IPS DF 4.7 (cell line): ENCODE measurements around the gene PCDHAC2.

Experiments used
- DNase-seq: peaks from one replicate; pipeline ENCODE4 v3.0.0-alpha.2; 2013; ENCODE audit warnings: low spot score; ENCODE audit errors: extremely low read depth

The PCDHAC2 gene, protein sequence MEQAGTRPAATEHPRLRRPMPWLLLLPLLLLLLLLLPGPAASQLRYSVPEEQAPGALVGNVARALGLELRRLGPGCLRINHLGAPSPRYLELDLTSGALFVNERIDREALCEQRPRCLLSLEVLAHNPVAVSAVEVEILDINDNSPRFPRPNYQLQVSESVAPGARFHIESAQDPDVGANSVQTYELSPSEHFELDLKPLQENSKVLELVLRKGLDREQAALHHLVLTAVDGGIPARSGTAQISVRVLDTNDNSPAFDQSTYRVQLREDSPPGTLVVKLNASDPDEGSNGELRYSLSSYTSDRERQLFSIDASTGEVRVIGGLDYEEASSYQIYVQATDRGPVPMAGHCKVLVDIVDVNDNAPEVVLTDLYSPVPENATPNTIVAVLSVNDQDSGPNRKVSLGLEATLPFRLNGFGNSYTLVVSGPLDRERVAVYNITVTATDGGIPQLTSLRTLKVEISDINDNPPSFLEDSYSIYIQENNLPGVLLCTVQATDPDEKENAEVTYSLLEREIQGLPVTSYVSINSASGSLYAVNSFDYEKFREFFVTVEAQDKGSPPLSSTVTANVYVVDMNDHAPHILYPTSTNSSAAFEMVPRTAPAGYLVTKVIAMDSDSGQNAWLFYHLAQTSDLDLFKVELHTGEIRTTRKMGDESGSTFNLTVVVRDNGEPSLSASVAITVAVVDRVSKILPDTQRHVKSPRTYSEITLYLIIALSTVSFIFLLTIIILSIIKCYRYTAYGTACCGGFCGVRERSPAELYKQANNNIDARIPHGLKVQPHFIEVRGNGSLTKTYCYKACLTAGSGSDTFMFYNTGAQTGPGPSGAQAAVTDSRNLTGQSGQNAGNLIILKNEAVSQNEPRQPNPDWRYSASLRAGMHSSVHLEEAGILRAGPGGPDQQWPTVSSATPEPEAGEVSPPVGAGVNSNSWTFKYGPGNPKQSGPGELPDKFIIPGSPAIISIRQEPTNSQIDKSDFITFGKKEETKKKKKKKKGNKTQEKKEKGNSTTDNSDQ

DNA sequence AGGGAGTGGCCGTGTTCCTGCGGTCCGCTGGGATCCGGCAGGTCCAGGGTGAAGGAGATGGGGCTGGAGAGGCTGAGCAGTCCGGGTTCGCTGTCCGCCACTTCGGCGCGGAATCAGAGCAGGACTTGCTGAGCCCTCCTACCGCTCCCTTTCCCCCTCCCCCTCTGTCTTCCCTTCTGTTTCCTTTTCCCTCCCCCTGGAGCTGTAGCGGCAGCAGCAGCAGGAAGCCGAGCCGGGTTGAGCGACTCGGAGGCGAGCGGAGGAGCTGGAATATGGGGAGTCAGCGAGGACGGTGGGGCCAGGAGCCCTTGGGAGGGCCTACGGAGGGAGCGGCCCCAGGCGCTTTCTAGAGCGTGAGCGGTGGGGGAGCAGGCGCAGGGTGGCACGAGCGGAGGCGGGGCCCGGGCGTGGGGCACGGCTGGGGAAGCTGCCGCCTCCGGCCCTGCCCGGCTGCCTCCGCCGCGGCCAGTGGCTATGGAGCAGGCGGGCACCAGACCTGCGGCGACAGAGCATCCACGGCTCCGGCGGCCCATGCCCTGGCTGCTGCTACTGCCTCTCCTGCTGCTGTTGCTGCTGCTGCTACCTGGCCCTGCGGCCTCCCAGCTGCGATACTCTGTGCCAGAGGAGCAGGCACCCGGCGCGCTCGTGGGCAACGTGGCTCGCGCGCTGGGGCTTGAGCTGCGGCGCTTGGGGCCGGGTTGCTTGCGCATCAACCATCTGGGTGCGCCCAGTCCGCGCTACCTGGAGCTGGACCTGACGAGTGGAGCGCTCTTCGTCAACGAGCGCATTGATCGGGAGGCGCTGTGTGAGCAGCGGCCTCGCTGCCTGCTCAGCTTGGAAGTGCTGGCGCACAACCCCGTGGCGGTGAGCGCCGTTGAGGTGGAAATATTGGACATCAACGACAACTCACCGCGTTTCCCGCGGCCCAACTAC lies at the start of gene PCDHAC2:
PCDHAC2 (plus strand) TSS at position 184 of the 933 bp plus-strand sequence; CDS start at position 475, 291 bp downstream.
- DNase-seq, result no peak

DNA sequence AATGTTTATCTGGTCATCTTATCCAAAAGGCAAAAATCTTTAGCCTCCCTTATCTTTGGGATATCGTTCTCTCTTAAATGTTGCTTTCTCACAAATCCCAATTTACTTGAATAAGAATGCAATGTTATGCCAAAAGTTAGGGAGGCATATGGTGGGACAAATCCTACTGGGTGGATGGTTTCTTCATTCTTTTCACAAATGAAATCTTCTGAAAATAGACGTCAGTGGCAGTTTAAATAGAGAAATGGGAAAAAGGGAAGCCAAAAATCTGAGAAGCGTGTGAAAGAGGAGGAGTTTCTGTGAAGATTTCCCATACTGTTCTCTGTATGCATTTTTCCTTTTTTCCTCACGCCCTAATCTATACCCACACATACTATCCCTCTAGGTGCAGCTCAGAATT lies 42.7 kb upstream of the PCDHAC2 start:
- no peak for DNase-seq

DNA sequence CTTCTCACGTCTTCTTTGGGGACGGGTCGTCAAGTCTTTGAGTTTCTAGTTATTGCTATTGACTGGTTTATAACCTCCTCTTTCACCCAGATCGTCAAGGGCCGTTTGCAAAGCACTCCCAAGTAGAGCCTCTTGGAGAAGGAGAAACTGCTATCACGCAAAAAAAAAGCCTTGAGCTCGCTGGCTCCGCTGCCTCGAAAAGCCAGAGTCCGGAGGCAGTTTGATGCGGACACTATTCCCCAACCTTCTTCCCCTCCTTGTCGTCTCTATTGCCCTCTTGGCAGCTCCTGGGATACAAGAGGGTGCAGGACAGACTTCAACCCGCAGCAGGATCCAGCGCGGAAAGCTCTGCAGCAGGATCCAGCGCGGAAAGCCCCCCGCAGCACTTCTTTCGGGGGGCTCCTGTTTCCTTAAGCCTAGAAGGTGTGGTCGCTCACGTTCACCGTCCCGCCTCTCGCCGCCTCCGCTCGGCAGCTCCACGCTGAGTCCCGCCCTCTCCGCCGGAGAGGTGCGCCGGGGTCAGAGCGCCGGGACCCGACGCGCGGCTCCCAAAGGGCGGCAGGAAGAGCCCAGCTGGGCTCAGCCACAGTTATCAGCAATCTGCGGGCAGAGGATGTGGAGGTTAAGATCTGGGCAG lies 40.4 kb upstream of the PCDHAC2 start, which contains the start of gene PCDHAC1:
PCDHAC1 (plus strand) TSS at position 494 of the 637 bp plus-strand sequence. CDS start 594 bp downstream, outside the sequence.
- DNase-seq, result peak; percentile 41

DNA sequence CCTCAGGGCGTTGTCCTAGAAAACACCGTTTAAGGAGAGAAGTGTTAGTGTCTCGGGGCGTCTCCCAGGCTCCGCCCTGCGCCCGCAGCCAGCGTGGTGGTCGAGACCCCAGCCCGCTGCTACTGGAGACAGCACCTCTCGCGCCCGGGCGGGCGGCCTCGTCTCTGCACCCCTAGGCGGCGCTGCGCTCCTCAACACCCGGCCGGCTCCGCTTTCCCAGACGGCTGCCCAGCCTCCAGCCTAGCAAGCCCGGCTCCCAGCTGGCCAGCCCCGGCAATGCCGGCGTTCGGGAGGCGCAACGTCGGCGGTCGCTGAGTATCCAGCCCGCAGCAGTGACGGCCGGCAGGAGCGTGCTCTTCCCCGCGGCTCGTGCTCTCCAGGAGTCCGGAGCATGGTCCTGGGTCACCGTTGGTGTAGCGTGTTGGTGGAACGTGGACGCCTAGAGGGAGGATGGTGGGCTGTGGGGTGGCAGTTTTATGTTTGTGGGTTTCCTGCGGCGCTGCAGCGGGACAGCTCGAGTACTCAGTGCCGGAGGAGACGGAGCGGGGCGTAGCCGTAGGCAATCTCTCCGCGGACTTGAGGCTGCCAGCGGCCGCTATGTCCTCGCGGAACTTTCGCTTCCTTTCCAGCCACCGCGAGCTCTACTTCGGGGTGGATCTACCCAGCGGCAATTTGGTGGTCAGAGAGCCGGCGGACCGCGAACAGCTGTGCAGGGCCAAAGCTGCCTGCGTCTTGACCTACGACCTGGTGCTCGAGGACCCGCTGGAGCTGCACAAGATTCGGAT lies 39.6 kb upstream of the PCDHAC2 start:
- peak; percentile 60 for DNase-seq

DNA sequence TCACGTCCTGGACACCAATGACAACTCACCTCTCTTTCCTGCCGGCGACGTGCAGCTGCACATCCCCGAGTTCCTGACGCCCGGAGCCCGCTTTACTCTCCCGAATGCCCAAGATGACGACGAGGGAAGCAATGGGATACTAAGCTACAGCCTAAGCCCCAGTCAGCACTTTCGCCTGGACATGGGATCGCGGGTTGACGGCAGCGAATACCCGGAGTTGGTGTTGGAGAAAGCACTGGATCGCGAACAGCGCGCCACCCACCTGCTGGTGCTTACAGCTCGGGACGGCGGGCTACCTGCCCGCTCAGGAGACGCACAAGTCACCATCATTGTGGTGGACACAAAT lies 39.1 kb upstream of the PCDHAC2 start:
- no peak for DNase-seq

DNA sequence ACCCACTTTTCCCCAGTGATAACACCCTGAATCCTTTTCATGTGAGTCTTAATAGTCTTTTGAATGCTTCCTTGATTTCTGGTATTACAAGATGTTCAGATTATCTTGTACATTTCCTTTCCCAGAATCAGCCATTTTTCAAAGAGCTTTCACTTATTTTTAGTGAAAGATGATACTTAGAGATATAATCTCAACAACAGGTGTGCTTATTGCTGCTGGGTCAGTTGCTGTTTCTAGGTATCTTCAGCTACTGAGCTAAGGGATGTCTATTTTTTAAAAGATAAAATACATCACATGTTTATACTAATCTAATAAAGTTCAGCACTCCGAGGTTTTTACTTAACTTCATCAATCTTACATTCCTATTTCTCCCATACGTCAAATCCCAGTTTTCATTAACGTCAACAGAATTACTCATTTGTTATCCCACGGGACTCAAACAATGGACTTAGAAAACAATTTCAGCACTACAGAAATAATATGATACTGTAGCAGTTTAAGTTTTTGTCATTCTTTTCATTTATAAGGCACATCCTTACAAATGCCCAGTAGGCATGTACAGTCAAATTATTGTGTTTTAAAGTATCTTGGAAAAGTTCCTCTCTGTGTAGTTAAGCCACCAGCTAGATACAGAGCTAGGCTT lies 31.2 kb upstream of the PCDHAC2 start:
- no peak for DNase-seq

DNA sequence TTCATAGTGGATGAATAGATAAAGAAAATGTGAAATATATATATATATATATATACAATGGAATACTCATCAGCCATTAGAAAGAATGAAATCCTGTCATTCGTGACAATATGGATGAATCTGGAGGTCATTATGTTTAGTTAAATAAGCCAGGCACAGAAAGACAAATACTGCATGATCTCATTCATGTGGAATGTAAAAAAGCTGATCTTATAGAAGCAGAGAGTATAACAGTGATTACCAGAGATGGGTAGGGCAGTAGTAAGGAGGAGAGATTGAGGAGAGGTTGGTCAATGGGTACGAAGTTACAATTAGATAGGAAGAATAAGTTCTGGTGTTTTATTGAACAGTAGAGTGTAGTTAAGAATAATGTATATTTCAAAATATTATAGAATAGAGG lies 19.7 kb upstream of the PCDHAC2 start:
- DNase-seq, result no peak

DNA sequence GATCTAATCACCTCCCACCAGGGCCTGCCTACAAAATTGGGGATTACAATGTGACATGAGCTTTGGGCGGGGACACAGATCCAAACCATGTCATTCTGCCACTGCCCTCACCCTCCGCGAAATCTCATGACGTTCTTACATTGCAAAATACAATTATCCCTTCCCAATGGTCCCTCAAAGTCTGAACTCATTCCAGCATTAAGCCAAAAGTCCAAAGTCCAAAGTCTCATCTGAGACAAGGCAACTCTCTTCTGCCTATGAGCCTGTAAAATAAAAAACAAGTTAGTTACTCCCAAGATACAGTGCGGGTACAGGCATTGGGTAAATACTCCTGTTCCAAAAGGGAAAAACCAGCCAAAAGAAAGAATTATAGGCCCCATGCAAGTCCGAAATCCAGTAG lies 14.6 kb upstream of the PCDHAC2 start:
- DNase-seq, result no peak

DNA sequence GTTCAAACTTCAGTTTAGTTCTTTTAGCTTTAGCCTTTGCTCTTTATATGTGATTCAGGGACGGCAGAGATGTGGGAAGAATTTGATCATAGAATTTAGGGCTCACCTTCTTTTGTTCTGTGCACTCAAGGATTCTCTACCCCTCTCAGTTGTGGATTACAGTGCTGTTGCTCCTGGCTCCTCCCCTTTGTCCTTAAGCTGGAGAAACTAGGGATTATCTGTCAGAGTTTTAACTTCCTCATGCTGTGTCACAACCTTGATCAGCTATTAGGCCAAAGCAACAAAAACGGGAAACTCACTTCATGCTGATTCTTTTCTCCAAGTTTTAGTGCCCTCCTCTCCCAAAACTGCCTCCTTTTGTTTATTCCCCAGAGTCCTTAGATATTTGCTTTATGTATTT lies 13.0 kb upstream of the PCDHAC2 start:
- DNase-seq, result no peak

DNA sequence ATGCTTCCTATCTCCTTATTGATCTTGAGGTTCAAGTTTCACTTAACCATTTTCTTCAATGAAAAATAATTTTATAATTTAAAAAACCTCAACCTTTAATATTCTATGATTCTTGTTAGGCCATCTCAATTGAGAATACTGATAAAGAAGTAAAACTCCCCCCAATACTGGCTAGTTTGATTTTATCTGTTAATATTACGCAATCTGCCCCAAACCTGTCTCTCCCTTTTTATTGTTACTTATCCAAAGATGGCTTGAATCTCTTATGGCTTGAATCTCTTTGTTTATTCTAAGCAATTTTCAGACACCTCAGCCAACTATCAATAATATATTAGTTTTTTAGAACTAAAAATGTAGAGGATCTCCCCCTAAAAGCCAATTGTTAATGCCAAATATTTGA lies 4.1 kb upstream of the PCDHAC2 start:
- DNase-seq, result no peak

DNA sequence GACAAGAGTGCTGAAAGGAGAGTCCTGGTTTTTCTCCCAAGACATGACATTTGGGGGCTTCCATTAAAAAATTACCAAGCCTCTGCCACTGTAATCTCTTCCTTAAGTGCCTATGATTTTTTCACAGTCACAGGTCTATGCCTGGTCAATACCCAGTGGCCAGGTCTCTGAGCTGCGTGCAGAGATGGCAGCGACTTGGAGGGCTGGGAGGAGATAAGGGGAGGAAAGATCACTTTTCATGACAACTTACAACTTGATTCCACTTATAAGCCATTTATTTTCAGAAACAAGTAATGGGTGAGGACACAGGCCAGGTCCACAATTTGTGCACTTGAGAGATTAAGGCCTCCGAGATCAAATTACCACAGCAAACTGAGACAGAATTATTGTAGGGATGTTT lies 1.9 kb upstream of the PCDHAC2 start:
- DNase-seq, result no peak

DNA sequence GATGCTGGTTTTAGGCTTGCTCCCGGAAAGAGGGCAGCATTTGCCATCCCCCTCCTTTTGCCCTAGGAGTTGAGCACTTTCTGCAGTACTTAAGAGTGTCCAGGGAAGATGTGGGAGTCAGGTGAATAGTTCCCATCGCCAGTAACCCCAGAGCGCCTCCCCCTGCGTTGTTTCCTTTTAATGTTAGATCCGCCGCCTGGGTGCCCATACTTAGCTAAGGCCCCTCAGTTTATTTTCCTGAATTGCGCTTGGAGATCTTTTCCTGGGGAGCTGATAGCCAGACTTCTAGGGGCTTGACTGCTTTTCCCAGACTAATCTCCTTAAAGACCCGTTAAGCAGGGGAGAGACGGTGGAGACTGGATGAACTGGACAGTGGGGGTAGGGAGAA lies 377 bp upstream of the PCDHAC2 start:
- DNase-seq, result no peak

DNA sequence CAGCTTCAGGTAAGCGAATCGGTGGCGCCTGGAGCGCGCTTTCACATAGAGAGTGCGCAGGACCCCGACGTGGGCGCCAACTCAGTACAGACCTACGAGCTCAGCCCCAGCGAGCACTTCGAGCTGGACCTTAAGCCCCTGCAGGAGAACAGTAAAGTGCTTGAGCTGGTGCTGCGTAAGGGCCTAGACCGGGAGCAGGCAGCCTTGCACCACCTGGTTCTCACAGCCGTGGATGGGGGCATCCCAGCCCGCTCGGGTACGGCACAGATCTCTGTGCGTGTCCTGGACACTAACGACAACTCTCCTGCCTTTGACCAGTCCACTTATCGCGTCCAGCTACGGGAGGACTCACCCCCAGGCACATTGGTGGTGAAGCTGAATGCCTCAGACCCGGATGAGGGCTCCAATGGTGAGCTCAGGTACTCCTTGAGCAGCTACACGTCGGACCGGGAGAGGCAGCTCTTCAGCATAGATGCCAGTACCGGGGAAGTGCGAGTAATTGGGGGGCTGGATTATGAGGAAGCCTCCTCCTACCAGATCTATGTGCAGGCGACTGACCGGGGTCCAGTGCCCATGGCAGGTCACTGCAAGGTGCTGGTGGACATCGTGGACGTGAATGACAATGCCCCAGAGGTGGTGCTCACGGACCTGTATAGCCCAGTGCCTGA lies 1.1 kb downstream of the PCDHAC2 start:
- no peak for DNase-seq

DNA sequence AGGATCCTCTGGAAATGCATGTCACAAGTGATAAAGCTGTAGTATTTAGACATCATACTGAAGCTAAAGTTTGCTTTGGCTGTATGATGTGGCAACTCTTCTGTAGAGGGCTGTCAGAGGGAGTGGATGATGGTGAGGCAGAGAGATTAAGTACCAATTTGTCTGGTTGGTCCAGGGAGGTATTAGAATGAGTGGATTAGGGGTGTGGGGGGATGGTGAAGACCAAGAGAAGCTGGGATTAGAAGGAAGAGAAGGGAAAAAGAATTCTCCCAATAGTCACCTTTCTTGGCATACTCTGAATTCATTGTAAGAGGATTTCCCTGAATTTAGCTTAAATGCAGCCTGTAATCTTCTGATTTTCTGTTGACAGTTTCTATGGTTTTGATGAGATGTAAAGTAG lies 3.6 kb downstream of the PCDHAC2 start:
- no peak for DNase-seq

DNA sequence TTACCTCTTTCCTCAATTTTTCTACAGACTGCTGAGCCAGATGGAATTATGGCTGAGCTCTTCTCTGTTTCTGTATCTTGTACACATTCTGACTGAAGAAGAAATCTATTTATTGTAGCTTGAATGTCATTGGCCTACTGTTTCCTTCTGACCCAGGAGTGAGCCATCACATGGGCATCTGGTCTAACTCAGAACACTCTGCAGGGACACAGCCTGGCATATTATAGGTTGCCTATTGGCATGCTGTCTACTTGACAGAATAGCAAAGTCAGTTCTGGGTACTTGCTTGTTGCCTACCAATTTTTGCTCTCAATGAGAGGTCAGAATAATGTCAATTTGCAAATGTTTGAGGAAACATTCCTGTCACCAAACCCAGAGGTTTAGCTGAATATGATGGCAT lies 7.3 kb downstream of the PCDHAC2 start:
- DNase-seq, result no peak

DNA sequence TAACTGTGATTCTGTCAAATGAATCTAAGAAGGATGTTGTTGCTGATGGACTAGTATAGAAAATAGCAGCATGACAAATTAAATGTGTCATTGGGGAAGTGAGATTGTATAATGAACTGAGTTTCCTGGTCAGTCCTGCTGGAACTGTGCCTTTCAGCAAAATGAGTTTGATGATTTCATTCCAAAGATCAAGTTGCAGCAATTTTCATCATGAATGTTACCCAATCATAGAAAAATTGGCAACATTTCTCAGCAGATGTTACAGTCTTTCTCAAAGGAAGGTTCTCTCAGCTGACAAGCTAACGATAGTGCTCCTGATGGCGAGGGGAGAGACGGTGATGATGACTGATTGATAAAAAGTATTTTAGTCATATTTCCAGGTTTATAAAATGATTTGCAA lies 10.7 kb downstream of the PCDHAC2 start:
- DNase-seq, result no peak

DNA sequence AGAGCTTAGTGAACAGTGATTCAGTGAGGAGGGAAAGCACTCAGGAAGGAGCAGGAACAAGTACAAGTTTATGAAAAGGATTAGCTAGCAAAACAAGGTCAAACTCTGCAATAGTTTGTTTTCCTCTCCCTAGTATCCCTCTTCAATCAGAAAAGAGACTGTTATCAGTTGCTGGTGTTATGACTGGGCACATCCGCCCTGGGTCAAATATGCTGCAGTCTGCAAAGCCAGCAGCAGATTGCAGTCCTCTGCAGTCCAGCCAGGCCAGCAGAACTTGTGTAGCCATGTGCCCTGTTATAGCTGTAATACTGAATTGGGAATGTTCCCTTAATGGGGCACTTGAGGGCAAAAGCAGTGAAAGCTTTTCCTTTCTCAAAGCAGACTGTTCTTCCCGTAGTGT lies 12.0 kb downstream of the PCDHAC2 start:
- DNase-seq, result no peak

DNA sequence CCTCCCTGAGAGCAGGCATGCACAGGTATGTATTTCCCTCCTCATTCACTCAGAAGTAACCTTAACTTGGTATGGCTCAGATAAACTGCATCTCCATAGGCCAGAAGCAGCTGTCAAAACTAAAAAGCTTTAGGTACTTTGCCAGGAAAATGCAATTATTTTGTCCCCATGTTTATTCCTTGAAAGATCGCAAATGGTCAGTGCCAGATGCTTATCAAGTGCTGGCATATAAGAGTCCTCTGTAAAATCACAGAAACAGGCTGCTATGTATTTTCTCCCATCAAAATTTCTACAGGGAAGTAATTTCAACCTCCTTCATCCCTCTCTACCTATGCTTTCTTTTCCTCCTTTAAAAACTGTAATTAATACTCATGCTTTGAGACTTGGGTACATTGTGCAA lies 12.7 kb downstream of the PCDHAC2 start:
- no peak for DNase-seq
